SK-N-SH (cell line): ENCODE results near the gene INTS1.

Experiments
- CTCF ChIP-seq: fragments of 200-600 bp; sonication (generic); IDR thresholded peaks from 2 replicates; pipeline ENCODE4 v1.6.1; 2017; ENCODE audit warnings: antibody characterized with exemption, mild to moderate bottlenecking, moderate library complexity
- EP300 ChIP-seq, 2 experiments: IDR thresholded peaks; 2 replicates each; pipeline versions ENCODE4 v1.4.0 to v1.6.1; 2012; ENCODE audit warnings: borderline replicate concordance in 1 of 2, low read depth in 1 of 2, low read length in 1 of 2
- FOXJ3 ChIP-seq: sonication (generic); formaldehyde crosslinking; IDR thresholded peaks from 2 replicates; pipeline ENCODE4 v1.5.1; 2020; ENCODE audit warnings: mild to moderate bottlenecking, missing genetic modification reagents
- POLR2AphosphoS5 ChIP-seq: IDR thresholded peaks from 2 replicates; pipeline ENCODE4 v1.6.1; 2012; ENCODE audit warnings: low read depth, low read length
- RFX5 ChIP-seq: IDR thresholded peaks from 2 replicates; pipeline ENCODE4 v1.6.1; 2012; ENCODE audit warnings: mild to moderate bottlenecking, improper control_type of control experiment, low read length
- SIN3A ChIP-seq: IDR thresholded peaks from 2 replicates; pipeline ENCODE4 v1.6.1; 2012; ENCODE audit warnings: low read depth, mild to moderate bottlenecking, low read length, moderate library complexity, borderline replicate concordance
- TAF1 ChIP-seq: IDR thresholded peaks from 2 replicates; pipeline ENCODE4 v1.6.1; 2012; ENCODE audit warnings: low read depth, mild to moderate bottlenecking, low read length, moderate library complexity, borderline replicate concordance

DNA sequence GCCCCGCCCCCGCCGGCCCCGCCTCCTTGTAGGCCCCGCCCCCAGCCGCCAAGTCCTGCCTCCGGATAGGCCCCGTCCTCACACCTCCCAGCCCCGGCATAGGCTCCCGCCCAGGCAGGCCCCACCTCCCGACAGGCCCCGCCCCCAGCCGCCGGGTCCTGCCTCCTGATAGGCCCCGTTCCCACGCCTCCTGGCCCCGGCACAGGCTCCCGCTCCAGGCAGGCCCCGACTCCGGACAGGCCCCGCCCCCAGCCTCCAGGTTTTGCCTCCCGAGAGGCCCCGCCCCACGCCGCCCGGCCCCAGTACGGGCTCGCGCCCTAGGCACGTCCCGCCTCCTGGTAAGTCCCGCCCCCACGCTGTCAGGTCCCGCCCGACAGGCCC is 44.7 kb downstream of the INTS1 start:
- TF ChIP-seq POLR2AphosphoS5 (no peak), CTCF (no peak), SIN3A (no peak), RFX5 (no peak; the same call in 1 of the 2 replicates), FOXJ3 (CRISPR knock-in tag) (no peak), TAF1 (no peak), EP300 (IDR thresholded peaks at IDR 0.05; ENCODE audit: borderline replicate concordance in 1 of 2, low read depth in 1 of 2, low read length in 1 of 2) (no peak)
